ENCODE data around the gene CLCA1. TPM values are rescaled to one million over a fixed set of nuclear protein-coding genes. Genes with fewer than 3 reads are reported as not detected.

The CLCA1 gene
- total and polyA plus RNA-seq, 2 experiments from 2014 or later: not detected

- TF ChIP-seq CTCF (conservative IDR thresholded peaks at IDR 0.05; ENCODE audit: low read depth in 2 of 2): no peak
- TF ChIP-seq EZH2 (IDR thresholded peaks at IDR 0.05; ENCODE audit: low read depth, unreplicated experiment): no peak
- no peak for TF ChIP-seq EZH2phosphoT487 (IDR thresholded peaks at IDR 0.05; ENCODE audit: unreplicated experiment)
- TF ChIP-seq STAT1 (IDR thresholded peaks at IDR 0.05; ENCODE audit: unreplicated experiment): no peak
These were observed 21.4 kb upstream of the CLCA1 start (continued) for GRCh38 chr1:86447198-86447790.

DNA sequence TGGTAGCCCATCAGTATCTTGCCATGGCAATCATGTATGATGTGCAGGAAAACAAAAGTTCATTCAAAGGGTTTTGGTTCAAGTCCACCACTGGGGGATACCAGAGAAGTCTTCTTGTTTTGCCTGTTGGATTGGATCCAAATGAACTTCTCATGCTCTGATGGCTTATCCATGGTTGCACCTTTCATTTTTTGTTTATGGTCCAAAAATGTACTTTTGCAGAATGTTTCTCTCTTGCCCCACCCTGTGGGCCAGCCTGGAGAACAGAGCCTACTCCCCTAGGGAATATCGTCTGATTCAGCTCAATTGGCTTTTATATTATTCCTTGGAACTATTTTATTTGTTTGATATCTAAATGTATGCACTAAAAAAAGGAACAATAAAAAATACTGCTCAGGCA, 20.1 kb upstream of the CLCA1 start:
- Mint-ChIP-seq H3K36me3 (ENCODE audit: low read depth) (no peaks in the 10 kb centered on the region), H3K9me3 (no peaks in the 10 kb centered on the region)
- TF ChIP-seq ZNF331 (CRISPR knock-in tag; IDR thresholded peaks at IDR 0.05; ENCODE audit: low read depth): no peak
- no peak for TF ChIP-seq STAT1 (IDR thresholded peaks at IDR 0.05; ENCODE audit: unreplicated experiment)
- no peak for TF ChIP-seq NANOG (IDR thresholded peaks at IDR 0.05; ENCODE audit: borderline replicate concordance)
- no peak for TF ChIP-seq ETS1 (IDR thresholded peaks at IDR 0.05)
- no peak for TF ChIP-seq CREB1 (CRISPR knock-in tag; IDR thresholded peaks at IDR 0.05; ENCODE audit: low read depth)
- TF ChIP-seq POLR2AphosphoS5 (IDR thresholded peaks at IDR 0.05; ENCODE audit: low read depth): no peak
- TF ChIP-seq ZNF114 (CRISPR knock-in tag; IDR thresholded peaks at IDR 0.05): no peak
- TF ChIP-seq, protein P1, sequence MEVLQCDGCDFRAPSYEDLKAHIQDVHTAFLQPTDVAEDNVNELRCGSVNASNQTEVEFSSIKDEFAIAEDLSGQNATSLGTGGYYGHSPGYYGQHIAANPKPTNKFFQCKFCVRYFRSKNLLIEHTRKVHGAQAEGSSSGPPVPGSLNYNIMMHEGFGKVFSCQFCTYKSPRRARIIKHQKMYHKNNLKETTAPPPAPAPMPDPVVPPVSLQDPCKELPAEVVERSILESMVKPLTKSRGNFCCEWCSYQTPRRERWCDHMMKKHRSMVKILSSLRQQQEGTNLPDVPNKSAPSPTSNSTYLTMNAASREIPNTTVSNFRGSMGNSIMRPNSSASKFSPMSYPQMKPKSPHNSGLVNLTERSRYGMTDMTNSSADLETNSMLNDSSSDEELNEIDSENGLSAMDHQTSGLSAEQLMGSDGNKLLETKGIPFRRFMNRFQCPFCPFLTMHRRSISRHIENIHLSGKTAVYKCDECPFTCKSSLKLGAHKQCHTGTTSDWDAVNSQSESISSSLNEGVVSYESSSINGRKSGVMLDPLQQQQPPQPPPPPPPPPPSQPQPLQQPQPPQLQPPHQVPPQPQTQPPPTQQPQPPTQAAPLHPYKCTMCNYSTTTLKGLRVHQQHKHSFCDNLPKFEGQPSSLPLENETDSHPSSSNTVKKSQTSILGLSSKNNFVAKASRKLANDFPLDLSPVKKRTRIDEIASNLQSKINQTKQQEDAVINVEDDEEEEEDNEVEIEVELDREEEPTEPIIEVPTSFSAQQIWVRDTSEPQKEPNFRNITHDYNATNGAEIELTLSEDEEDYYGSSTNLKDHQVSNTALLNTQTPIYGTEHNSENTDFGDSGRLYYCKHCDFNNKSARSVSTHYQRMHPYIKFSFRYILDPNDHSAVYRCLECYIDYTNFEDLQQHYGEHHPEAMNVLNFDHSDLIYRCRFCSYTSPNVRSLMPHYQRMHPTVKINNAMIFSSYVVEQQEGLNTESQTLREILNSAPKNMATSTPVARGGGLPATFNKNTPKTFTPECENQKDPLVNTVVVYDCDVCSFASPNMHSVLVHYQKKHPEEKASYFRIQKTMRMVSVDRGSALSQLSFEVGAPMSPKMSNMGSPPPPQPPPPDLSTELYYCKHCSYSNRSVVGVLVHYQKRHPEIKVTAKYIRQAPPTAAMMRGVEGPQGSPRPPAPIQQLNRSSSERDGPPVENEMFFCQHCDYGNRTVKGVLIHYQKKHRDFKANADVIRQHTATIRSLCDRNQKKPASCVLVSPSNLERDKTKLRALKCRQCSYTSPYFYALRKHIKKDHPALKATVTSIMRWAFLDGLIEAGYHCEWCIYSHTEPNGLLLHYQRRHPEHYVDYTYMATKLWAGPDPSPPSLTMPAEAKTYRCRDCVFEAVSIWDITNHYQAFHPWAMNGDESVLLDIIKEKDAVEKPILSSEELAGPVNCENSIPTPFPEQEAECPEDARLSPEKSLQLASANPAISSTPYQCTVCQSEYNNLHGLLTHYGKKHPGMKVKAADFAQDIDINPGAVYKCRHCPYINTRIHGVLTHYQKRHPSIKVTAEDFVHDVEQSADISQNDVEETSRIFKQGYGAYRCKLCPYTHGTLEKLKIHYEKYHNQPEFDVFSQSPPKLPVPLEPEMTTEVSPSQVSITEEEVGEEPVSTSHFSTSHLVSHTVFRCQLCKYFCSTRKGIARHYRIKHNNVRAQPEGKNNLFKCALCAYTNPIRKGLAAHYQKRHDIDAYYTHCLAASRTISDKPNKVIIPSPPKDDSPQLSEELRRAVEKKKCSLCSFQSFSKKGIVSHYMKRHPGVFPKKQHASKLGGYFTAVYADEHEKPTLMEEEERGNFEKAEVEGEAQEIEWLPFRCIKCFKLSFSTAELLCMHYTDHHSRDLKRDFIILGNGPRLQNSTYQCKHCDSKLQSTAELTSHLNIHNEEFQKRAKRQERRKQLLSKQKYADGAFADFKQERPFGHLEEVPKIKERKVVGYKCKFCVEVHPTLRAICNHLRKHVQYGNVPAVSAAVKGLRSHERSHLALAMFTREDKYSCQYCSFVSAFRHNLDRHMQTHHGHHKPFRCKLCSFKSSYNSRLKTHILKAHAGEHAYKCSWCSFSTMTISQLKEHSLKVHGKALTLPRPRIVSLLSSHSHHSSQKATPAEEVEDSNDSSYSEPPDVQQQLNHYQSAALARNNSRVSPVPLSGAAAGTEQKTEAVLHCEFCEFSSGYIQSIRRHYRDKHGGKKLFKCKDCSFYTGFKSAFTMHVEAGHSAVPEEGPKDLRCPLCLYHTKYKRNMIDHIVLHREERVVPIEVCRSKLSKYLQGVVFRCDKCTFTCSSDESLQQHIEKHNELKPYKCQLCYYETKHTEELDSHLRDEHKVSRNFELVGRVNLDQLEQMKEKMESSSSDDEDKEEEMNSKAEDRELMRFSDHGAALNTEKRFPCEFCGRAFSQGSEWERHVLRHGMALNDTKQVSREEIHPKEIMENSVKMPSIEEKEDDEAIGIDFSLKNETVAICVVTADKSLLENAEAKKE (CRISPR knock-in tag; IDR thresholded peaks at IDR 0.05): no peak
- TF ChIP-seq EZH2 (IDR thresholded peaks at IDR 0.05; ENCODE audit: low read depth, unreplicated experiment): no peak
- no peak for TF ChIP-seq JUNB (IDR thresholded peaks at IDR 0.05; ENCODE audit: unreplicated experiment)
- no peak for TF ChIP-seq EZH2phosphoT487 (IDR thresholded peaks at IDR 0.05; ENCODE audit: unreplicated experiment)
- no peak for TF ChIP-seq CTCF (conservative IDR thresholded peaks at IDR 0.05; ENCODE audit: low read depth in 2 of 2)

More for the DNA sequence above, 20.1 kb upstream of the CLCA1 start:
- peaks cover 5% of the 10 kb centered on the region; the same call in 1 of the 2 replicates for H3K4me1 ChIP-seq (ENCODE audit: insufficient read depth)
- DNase-seq (ENCODE audit: low spot score): no peak
- no peak overlapping the region for H2AFZ ChIP-seq
- no peaks in the 10 kb centered on the region for H3F3A ChIP-seq (replicated peaks; ENCODE audit: low read depth)
- no peaks in the 10 kb centered on the region for H3K27me3 ChIP-seq (ENCODE audit: insufficient read depth)
- H3K4me1 Mint-ChIP-seq: peaks cover 6% of the 10 kb centered on the region; the same call in 2 of the 3 replicates
- peaks cover 2% of the 10 kb centered on the region for H3K27me3 Mint-ChIP-seq (ENCODE audit: insufficient read depth, low read depth, poor library complexity)
- no peaks in the 10 kb centered on the region for H3K9me2 ChIP-seq (ENCODE audit: insufficient read depth)
- no peaks in the 10 kb centered on the region for H3K36me3 ChIP-seq (ENCODE audit: insufficient read depth)
- no peak overlapping the region for H3K27ac Mint-ChIP-seq
- no peak overlapping the region for H3K27ac ChIP-seq (ENCODE audit: low read depth)
- no peak overlapping the region for H3K4me3 ChIP-seq
- ATAC-seq: no peak
- no peak overlapping the region for H3K4me3 Mint-ChIP-seq
- H3K79me2 ChIP-seq (replicated peaks; ENCODE audit: insufficient read depth): no peaks in the 10 kb centered on the region
- H3K4me2 ChIP-seq: no peak overlapping the region
- no peaks in the 10 kb centered on the region for H4K20me1 ChIP-seq (replicated peaks; ENCODE audit: insufficient read depth)
